ENCODE results near the gene ADCY1. TPM values are rescaled to one million over a fixed set of nuclear protein-coding genes. Genes with fewer than 3 reads are reported as not detected.
"Not testable (repeated sequence)": the region's sequence is repeated elsewhere in the genome, so short reads cannot be mapped to it uniquely, and the experiment has no call there.

The ADCY1 gene
- polyA plus RNA-seq, 1 experiment: 0.26 TPM

DNA sequence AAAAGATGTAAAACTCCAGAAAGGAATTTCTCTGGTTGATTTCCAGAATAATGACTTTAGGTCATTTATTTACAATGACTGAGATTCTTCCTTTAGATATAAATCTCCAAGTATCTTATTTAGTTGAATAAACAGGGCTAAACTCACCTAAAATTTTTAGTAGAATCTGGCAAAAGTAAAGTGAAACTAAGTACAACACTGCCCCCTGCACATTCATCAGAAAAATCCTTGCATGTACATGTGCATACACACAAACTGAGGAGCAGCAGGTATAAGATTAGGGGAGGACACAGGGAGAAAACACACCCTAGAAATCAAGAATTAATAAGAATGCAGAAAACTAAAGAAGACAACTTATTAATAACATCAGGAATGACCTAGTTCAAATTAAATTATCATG, 174.8 kb downstream of the ADCY1 start:
- TF ChIP-seq, protein P1, sequence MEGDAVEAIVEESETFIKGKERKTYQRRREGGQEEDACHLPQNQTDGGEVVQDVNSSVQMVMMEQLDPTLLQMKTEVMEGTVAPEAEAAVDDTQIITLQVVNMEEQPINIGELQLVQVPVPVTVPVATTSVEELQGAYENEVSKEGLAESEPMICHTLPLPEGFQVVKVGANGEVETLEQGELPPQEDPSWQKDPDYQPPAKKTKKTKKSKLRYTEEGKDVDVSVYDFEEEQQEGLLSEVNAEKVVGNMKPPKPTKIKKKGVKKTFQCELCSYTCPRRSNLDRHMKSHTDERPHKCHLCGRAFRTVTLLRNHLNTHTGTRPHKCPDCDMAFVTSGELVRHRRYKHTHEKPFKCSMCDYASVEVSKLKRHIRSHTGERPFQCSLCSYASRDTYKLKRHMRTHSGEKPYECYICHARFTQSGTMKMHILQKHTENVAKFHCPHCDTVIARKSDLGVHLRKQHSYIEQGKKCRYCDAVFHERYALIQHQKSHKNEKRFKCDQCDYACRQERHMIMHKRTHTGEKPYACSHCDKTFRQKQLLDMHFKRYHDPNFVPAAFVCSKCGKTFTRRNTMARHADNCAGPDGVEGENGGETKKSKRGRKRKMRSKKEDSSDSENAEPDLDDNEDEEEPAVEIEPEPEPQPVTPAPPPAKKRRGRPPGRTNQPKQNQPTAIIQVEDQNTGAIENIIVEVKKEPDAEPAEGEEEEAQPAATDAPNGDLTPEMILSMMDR (IDR thresholded peaks at IDR 0.05; ENCODE audit: insufficient read depth, low read depth, low read length): peak; percentile 28; the same call in 1 of the 2 replicates
- H3K27me3 ChIP-seq (ENCODE audit: control insufficient read depth, insufficient read depth, low read length); H3K4me3 ChIP-seq (ENCODE audit: low read depth, low read length); POLR2A ChIA-PET; DNase-seq (ENCODE audit: low read depth); H3K36me3 ChIP-seq (ENCODE audit: control insufficient read depth, insufficient read depth, low read length): not testable (repeated sequence)
- CTCF ChIA-PET: interaction anchor here (0.8 to 1.2 kb wide), 3 partner anchors 54 to 85 kb away, joined by 3 read pairs; no protein-coding TSS in a partner anchor

DNA sequence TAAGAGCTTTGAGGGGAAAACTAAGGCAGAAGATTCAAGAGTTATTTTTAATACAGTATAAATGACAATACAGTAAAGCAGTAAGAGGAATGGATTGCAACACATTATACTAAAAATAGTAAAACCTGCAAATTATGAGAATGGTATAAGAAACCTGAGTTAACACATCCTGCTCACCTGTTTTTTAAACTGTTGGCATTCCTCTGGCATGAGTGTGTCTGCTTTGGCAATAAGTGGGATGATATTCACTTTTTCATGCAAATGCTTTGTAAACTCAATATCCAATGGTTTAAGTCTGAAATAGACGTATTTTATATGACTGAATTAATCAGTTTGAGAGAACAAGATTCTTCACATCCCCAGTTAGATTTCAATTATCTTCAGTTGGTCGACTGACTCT, 177.2 kb downstream of the ADCY1 start:
- H3K4me3 ChIP-seq (ENCODE audit: low read depth, low read length); H3K36me3 ChIP-seq (ENCODE audit: control insufficient read depth, insufficient read depth, low read length); H3K27me3 ChIP-seq (ENCODE audit: control insufficient read depth, insufficient read depth, low read length); POLR2A ChIA-PET; DNase-seq (ENCODE audit: low read depth): not testable (repeated sequence)
- CTCF ChIA-PET: interaction anchor here (0.8 kb wide), 1 partner anchor 88 kb away, joined by 3 read pairs; no protein-coding TSS in a partner anchor

DNA sequence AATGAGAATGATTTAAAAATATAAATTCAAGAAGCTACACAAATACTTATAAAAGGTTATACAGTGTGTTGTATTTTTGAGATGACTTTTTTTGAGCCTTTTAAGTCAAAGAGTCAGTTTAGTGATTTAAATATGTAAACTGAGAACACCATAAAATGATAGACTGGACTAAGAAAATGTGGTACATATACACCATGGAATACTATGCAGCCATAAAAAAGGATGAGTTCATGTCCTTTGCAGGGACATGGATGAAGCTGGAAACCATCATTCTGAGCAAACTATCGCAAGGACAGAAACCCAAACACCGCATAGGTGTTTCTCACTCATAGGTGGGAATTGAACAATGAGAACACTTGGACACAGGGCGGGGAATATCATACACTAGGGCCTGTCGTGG, 182.2 kb downstream of the ADCY1 start:
- H3K36me3 ChIP-seq (ENCODE audit: control insufficient read depth, insufficient read depth, low read length); DNase-seq (ENCODE audit: low read depth); H3K4me3 ChIP-seq (ENCODE audit: low read depth, low read length); H3K27me3 ChIP-seq (ENCODE audit: control insufficient read depth, insufficient read depth, low read length); POLR2A ChIA-PET; CTCF ChIA-PET: not testable (repeated sequence)

DNA sequence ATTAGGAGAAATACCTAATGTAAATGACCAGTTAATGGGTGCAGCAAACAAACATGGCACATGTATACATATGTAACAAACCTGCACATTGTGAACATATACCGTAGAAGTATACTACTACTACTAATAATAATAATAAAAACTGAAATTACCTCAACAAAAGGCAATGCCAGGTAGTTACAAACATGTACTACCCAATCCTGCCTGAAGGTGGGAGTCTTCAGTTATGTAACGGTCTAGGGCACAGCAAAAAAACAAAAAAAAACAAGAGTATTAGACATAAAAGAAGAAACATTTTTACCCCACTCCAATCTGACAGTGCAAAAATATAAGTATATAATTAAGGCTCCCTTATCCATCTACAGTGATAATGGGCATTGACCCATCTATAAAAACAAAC, 182.6 kb downstream of the ADCY1 start:
- H3K27me3 ChIP-seq (ENCODE audit: control insufficient read depth, insufficient read depth, low read length); H3K4me3 ChIP-seq (ENCODE audit: low read depth, low read length); H3K36me3 ChIP-seq (ENCODE audit: control insufficient read depth, insufficient read depth, low read length); CTCF ChIA-PET; DNase-seq (ENCODE audit: low read depth); POLR2A ChIA-PET: not testable (repeated sequence)
- TF ChIP-seq, protein P1 (IDR thresholded peaks at IDR 0.05; ENCODE audit: insufficient read depth, low read depth, low read length): peak; percentile 30

DNA sequence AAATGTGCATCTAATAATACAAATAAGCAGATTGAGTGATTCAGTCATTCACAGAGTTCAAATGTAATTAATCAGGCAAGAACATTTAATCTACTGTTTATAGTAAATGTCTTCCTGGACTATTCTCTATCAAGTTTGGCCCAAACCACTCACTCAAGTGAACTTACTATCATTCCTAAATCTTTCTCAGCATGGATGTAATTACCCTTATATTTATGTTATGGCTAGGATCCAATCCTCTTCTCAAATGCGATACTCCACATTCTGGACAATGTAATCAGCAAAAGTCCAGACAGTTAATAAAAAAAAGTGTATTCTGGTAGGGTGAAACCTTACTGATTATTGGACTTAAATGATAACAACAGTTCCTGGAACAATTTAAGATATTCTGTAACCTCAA, 185.3 kb downstream of the ADCY1 start:
- DNase-seq (ENCODE audit: low read depth); POLR2A ChIA-PET; H3K4me3 ChIP-seq (ENCODE audit: low read depth, low read length); H3K36me3 ChIP-seq (ENCODE audit: control insufficient read depth, insufficient read depth, low read length); CTCF ChIA-PET; H3K27me3 ChIP-seq (ENCODE audit: control insufficient read depth, insufficient read depth, low read length): not testable (repeated sequence)

DNA sequence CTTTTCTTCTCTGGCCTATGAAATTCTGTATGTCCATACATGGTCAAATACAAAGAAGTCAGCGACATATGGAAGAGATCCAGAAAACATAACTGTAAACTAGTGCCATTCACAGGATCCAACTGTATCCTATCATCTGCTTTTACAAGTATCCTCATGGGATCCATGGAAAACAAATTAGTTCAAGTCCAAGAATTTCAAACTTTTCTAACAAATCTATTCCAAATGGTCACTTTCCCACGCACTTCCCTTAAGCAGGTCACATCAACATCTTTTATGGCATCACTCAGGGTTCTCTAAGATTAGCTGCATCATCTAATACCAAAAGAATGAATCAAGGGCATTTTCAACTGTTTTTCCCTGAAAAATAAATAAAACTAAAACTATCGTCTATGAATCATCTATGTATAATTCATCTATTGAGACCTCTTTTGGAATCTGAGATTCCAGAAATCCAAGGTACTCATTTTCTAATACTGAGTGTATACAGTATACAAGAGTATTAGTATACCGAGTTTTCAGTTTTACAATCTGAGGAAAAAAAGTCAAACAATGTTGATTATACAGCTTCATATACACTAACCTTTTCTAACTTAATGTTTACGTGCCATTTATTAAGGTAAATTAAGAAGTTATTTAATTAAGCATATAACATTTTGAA, 187.5 kb downstream of the ADCY1 start:
- DNase-seq (ENCODE audit: low read depth): peak; percentile 95
- H3K4me3 ChIP-seq (ENCODE audit: low read depth, low read length); H3K27me3 ChIP-seq (ENCODE audit: control insufficient read depth, insufficient read depth, low read length); POLR2A ChIA-PET; H3K36me3 ChIP-seq (ENCODE audit: control insufficient read depth, insufficient read depth, low read length); CTCF ChIA-PET: not testable (repeated sequence)

DNA sequence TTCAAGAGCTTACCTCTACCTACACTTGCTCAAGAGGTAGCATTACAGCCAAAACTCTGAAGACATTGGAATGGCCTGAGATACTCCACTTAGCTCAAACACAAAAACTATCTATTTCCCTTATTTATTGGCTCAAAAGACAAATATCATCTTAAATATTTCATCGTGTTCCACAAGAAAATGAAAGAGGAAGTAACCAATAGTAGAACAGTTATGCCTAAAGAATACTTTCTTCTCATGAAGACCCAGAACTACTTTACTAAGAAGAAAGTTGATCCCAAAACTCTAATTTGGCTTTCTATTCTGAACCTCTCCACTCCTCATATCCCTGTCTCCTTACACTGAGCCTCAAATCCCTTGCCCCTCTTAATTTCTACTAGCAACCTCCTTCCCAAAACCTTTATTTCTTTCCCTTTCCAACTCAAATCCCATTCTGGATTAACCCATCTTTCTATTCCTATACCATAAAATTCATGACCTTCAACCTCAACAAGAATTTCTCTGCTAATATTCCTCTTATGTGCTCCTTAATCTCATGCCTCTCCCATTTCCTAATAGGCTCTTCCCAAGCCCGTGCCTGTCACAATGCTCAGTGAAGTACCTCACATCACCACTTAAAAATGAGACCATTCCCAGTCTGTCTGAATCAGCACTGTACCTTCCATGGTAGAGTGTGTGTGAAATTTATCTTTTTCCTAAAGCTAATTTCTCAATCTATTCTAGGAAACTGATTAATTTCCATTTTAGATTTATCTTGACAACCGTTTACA, 188.2 kb downstream of the ADCY1 start:
- H3K27me3 ChIP-seq (ENCODE audit: control insufficient read depth, insufficient read depth, low read length); DNase-seq (ENCODE audit: low read depth); H3K36me3 ChIP-seq (ENCODE audit: control insufficient read depth, insufficient read depth, low read length); H3K4me3 ChIP-seq (ENCODE audit: low read depth, low read length); POLR2A ChIA-PET; CTCF ChIA-PET: not testable (repeated sequence)

DNA sequence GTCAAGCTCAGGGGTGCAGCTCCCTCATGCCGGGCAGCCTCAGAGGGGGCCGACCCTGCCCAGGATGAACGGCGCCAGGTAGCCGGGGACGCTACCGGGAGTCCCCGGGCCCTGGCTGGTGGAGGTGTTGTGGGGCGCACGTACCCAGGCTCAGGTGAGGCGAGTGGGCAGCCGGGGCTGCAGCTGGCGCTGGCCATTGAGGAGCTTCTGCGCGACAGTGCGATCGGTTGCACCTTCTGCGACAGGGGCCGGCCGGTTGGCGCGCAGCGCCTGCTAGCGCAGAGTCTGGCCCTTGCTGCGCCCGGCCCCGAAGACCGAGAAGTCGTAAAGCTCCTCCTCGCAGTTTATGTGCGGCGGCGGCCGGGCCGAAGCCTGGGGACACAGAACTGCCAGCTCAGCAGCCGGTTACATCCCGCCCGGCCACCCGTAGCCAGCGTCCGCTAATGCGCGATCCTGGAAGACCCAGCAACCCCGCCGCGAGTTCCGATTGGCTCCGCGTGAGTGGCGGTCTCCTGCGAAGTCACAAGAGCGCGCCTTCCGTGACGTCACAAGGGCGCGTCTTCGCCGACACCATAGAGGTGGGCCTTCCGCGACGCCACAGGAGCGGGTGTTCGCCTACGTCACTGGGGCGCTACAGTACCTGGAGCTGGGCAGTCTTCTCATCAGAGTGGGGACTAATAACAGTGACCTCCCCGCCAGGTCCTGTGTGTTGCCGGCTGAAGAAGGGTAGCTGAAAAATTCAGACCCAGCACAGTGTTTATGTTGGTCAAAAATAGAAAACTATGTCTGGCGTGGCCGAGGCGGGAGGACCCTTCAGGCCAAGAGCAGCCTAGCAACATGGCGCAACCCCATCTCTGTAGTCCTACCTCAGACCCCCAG, 194.6 kb downstream of the ADCY1 start:
- peak overlapping the region; percentile 88 for H3K4me3 ChIP-seq (ENCODE audit: low read depth, low read length)
- CTCF ChIA-PET: interaction anchor here (1.7 kb wide), 1 partner anchor 105 kb away, joined by 7 read pairs; no protein-coding TSS in a partner anchor
- DNase-seq (ENCODE audit: low read depth): peak; percentile 77
- H3K36me3 ChIP-seq (ENCODE audit: control insufficient read depth, insufficient read depth, low read length); POLR2A ChIA-PET; H3K27me3 ChIP-seq (ENCODE audit: control insufficient read depth, insufficient read depth, low read length): not testable (repeated sequence)

DNA sequence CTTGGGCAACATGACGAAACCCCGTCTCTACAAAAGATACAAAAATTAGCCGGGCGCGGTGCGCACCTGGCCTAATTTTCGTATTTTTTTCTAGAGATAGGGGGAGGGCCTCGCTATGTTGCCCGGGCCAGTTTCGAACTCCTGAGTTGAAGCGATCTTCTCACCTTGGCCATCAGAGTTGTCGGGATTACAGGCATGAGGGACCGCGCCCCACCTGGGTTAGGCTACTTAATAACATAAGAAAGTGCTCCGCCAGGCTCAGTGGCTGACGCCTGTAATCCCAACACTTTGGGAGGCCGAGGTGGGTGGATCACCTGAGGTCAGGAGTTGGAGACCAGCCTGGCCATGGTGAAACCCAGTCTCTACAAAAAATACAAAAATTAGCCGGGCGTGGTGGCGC, 195.5 kb downstream of the ADCY1 start:
- H3K27me3 ChIP-seq (ENCODE audit: control insufficient read depth, insufficient read depth, low read length); DNase-seq (ENCODE audit: low read depth); H3K36me3 ChIP-seq (ENCODE audit: control insufficient read depth, insufficient read depth, low read length); POLR2A ChIA-PET: not testable (repeated sequence)
- CTCF ChIA-PET: interaction anchor here (1.7 kb wide), 1 partner anchor 106 kb away, joined by 7 read pairs; no protein-coding TSS in a partner anchor
- H3K4me3 ChIP-seq (ENCODE audit: low read depth, low read length): peak overlapping the region; percentile 88

Data from BJ (cell line).